HG03135 (cell line): Measurements from ENCODE around the gene GET4.
"Not testable (repeated sequence)": the region's sequence is repeated elsewhere in the genome, so short reads cannot be mapped to it uniquely, and the experiment has no call there.

Experiments used
- ATAC-seq: cut with Tn5 transposase; IDR thresholded peaks from one replicate; pipeline ENCODE4 v1.9.1; 2021; ENCODE audit warnings: mild to moderate bottlenecking, moderate library complexity; ENCODE audit not compliant: unreplicated experiment

The GET4 gene

GRCh38 chr7:943793-944192 lies 67.4 kb downstream of the GET4 start:
- ATAC-seq, result not testable (repeated sequence)

- no peak for ATAC-seq
These were observed 68.4 kb downstream of the GET4 start for GRCh38 chr7:944744-945143.

- ATAC-seq, result no peak
These were observed 68.8 kb downstream of the GET4 start for GRCh38 chr7:945147-945555.

GRCh38 chr7:945556-946255 lies 69.4 kb downstream of the GET4 start:
- ATAC-seq, result no peak
